T-helper 2 cell treated with Interferon-gamma antibody and Interleukin-4, amounts not matched to agents 100 ng/mL and 5 ng/mL, for 36 hours (primary cell): ENCODE measurements around the gene C20orf202. TPM values are rescaled to one million over a fixed set of nuclear protein-coding genes. Genes with fewer than 3 reads are reported as not detected.
"Not testable (repeated sequence)": the region's sequence is repeated elsewhere in the genome, so short reads cannot be mapped to it uniquely, and the experiment has no call there.

Source experiments
- intact Hi-C: fragments of 100-400 bp; cut with micrococcal nuclease; formaldehyde crosslinking; loops from one replicate; pipeline ENCODE4 v1.15.1; 2023
- total RNA-seq: library from RNA; stranded (reverse); gene quantifications from 2 replicates; pipeline ENCODE4 v1.2.3, GENCODE V29; 2022

Gene C20orf202
- total RNA-seq, 1 donor from 2014 or later: not detected

DNA sequence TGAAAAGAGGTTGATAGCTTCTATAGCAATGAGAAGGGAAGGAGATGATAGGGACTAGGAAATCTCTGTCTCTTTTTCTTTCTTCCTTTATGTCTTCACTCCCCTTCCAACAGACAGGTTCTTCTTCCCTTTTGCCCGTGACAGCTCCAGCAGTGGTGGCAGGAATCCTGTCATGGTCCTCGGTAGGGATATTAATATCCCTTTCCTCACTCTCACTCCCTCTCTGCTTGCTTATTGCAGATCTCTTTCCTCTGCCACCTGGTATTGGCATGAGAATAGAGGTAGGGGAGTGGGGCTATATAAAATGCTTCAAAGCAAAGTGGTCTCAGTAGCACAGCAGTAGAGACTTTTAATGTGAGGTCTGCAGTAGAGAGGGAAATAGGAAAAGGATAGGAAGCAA is 42.3 kb downstream of the C20orf202 start:
- intact Hi-C loops: no loop called here

- intact Hi-C loops: no loop called here
Measured at GRCh38 chr20:1247689-1248088, 44.4 kb downstream of the C20orf202 start.

DNA sequence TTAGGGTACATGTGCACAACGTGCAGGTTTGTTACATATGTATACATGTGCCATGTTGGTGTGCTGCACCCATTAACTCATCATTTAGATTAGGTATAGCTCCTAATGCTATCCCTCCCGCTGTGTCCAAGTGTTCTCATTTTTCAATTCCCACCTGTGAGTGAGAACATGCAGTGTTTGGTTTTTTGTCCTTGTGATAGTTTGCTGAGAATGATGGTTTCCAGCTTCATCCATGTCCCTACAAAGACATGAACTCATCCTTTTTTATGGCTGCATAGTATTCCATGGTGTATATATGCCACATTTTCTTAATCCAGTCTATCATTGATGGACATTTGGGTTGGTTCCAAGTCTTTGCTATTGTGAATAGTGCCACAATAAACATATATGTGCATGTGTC is 47.0 kb downstream of the C20orf202 start:
- intact Hi-C loops: not testable (repeated sequence)

- intact Hi-C loops: no loop called here
Measured at GRCh38 chr20:1252416-1252815, 49.2 kb downstream of the C20orf202 start.

GRCh38 chr20:1254254-1254653 is 51.0 kb downstream of the C20orf202 start:
- intact Hi-C loops: no loop called here

DNA sequence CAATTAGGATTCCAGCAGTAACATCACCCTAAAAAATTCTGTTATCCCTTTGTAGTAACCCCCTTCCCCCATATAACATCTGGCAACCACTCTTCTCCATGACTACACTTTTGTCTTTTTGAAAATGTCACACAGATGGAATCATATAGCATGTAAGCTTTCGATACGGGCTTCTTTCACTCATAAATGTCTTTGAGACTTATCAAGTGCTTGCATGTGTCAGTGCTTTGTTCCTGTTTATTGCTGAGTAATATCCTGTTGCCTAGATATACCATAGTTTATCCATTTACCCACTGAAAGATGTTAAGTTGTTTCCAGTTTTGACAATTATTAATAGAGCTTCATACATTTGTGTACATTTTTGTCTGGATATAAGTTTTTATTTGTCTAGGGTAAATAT is 52.4 kb downstream of the C20orf202 start:
- intact Hi-C loops: no loop called here

Other genes starting within 250 kb of the C20orf202 start
- gene RSPO4, start 201.1 kb upstream of the C20orf202 start, total RNA-seq: not detected in 2 replicates
- gene PSMF1, start 84.9 kb upstream of the C20orf202 start, total RNA-seq: 152 and 161 TPM in 2 replicates
- gene TMEM74B, start 18.5 kb upstream of the C20orf202 start, total RNA-seq: 0.09 TPM in 1 of 2 replicates, not detected in the other
- gene RAD21L1, start 22.6 kb downstream of the C20orf202 start, total RNA-seq: not detected in 2 replicates
- gene SNPH, start 62.8 kb downstream of the C20orf202 start, total RNA-seq: 5.2 and 5.4 TPM in 2 replicates
- 2.2 and 3.7 TPM in 2 replicates for gene SDCBP2, start 125.7 kb downstream of the C20orf202 start, total RNA-seq
- gene FKBP1A, start 189.6 kb downstream of the C20orf202 start, total RNA-seq: 279 and 292 TPM in 2 replicates